ENCODE measurements around the gene DAP.

The DAP gene

GRCh38 chr5:10690460-10691440, 70.3 kb downstream of the DAP start:
- no peak for DNase-seq (ENCODE audit: low read depth in 3 of 3)

GRCh38 chr5:10689391-10690081, 71.5 kb downstream of the DAP start:
- DNase-seq (ENCODE audit: low read depth in 3 of 3): no peak

- no peak for DNase-seq (ENCODE audit: low read depth in 3 of 3)
These were observed 72.3 kb downstream of the DAP start for GRCh38 chr5:10688651-10689171.

DNA sequence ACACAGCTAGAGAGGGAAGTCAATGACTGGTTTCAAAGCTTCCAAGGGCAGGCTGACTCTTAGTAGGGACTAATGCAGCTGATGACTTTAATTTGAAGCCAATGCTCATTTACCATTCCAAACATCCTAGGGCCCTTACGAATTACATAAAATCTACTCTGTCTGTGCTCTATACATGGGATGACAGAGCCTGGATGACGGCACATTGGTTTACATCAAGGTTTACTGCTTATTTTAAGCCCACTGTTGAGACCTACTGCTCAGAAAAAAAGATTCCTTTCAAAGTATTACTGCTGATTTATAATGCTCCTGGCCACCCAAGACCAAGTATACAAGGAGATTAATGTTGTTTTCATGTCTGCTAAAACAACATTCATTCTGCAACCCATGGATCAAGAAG, 74.1 kb downstream of the DAP start:
- no peak for DNase-seq (ENCODE audit: low read depth in 3 of 3)

DNA sequence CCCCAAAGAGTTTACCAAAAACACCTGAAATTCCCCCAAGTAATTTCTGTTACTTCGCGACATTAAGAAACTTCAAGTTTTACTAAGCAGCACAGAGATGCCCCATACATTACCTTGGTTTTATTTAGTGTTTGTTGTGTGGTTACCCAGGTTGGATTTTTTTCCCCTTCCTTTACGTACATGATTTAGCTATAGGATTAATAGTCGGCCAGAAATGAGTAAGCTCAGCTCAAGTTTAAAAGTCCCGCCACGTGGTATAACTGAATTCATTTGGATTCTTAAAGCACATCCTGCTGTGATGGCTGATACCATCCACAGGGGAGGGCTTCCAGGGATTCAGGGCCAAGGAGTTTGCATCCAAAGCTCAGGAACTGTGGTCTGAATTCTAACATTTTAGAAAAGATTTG, 75.9 kb downstream of the DAP start:
- DNase-seq (ENCODE audit: low read depth in 3 of 3): no peak

DNA sequence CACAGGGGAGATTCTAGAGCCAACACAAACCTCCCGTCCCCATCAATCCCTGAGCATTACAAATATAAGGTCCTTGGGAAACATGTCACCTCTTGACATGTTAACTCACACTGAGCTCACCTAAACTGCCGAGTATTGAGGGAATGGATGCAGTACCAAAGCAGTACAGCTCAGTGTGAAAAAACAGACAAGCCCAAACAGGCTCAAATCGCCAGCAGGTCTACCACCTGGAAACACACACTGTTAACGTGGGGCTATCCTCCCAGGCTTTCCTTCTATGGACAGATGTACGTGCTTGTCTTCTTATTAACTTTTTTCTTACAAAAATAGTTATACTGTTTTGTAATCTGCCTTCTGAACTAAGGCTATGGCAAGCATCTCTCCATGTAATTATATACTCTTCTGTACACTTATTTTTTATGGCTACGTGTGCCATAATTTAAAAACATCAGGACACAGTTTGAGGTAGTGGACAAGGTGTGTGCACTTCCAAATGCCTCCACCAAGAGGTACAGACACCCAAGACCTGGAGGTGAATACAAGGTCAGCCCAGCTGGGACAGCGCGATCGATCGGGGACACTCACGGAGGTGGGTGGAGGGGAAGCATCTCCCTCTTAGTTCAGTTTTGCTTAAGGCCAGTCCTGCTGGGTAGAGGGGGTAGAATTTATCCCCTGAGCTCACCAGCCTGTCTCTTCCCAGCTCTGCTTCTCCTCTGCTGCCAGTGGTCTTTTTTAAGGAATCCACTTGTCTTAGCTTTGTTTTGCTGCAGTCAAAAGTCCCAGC, 76.5 kb downstream of the DAP start:
- no peak for DNase-seq (ENCODE audit: low read depth in 3 of 3)

DNA sequence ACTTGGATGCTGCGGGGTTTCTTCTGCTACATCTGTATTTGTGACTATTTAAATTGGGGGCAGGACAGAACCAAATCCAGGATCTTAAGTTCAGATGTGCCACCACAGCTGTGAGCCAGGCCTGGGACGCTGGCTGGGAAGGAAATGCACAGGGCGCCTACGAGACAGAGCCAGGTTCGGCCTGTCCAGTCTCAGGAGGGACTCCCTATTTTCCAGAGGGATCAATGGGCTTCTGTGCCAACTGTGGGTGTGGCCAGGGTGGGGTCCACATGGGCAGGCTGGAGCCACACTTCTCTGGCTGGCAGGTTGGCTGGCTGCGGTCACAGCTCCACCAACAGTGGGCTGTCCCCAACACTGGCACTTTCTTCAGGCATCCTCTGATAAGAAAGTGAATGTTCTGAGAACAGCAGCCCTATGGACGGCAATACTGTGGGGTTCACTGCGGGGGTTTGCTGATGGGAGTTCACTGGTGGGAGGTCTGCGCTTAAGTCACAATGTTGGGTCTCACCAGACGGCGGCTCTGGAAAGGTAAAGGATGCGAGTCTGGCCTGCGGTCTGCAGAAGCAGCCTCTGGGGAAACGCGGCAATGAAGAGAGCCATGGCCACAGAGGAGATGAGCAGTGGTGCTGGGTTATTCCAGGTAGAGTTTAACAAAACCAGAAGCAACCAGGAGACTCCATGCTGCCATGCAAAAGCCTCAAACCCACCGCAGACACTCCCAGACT, 78.1 kb downstream of the DAP start:
- DNase-seq (ENCODE audit: low read depth in 3 of 3): no peak

DNA sequence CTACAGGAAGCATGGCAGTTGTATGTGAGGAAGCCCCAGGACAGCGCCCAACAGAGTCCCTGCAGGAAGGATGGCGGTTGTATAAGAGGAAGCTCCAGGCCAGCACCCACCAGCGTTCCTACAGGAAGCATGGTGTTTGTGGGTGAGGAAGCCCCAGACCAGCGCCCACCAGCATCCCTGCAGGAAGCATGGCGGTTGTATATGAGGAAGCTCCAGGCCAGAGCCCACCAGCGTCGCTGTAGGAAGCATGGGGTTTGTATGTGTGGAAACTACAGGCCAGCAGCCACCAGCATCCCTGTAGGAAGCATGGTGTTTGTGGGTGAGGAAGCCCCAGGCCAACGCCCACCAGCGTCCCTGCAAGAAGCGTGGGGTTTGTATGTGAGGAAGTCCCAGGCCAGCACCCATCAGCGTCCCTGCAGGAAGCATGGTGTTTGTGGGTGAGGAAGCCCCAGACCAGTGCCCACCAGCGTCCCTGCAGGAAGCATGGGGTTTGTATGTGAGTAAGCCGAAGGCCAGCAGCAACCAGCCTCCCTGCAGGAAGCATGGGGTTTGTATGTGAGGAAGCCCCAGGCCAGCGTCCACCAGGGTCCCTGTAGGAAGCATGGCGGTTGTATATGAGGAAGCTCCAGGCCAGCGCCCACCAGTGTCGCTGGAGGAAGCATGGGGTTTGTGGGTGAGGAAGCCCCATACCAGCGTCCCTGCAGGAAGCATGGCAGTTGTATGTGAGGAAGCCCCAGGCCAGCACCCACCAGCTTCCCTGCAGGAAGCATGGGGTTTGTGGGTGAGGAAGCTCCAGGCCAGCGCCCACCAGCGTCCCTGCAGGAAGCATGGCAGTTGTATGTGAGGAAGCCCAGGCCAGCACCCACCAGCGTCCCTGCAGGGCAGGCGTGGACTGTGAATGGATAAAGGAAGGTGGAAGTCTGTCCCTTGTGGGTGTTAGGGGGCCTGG, 79.0 kb downstream of the DAP start:
- DNase-seq (ENCODE audit: low read depth in 3 of 3): no peak

DNA sequence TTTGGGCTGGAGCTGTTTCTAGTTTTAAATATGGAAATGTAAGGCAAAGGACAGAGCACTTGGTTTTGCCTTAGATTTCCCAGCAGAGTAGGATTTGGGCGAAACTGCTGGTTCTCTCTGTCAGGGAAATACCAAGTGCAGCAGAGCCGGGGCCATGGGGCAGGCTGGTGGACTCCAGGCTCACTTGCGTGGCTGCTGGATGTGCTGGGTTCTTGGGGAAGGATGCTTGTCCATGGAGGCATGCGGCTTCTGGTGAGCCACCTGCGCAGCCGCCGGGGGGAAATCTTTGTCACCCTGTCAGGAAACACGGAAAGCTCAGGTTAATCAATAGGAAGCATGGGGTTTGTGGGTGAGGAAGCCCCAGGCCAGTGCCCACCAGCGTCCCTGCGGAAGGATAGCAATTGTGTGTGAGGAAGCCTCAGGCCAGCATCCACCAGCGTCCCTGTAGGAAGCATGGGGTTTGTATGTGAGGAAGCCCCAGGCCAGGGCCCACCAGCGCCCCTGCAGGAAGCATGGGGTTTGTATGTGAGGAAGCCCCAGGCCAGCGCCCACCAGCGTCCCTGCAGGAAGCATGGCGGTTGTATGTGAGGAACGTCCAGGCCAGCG, 80.1 kb downstream of the DAP start:
- no peak for DNase-seq (ENCODE audit: low read depth in 3 of 3)

DNA sequence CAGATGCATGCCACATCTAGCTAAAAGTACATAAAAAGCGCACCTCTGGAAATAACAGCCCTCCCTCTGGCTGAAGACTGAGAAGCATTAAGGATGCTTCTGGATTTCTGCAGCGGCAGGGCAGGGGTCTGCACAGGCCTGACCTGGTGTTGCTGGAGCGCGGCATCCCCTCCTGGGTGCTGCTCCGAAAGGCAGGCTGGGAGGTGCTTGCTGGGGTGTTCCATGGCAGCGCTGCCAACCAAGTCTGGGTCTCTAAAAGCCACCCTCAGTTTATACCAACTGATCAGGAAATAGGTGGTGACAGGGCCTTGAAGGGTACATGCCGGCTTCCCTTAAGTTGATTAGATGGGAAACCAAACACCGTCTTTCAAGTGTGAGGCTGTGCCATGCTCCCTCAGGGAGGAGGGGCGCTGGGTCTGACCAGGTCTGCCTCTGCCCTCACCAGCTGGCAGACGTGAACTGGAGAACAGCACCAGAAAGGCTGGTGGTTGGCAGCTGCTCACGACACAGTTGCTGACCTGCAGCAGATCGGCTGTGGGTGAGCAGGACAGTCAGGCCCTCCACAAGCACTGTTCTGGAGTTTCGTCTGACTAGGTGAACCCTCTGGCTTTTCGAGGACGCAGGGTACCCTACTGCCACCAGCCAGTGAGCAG, 81.6 kb downstream of the DAP start:
- DNase-seq (ENCODE audit: low read depth in 3 of 3): no peak

DNA sequence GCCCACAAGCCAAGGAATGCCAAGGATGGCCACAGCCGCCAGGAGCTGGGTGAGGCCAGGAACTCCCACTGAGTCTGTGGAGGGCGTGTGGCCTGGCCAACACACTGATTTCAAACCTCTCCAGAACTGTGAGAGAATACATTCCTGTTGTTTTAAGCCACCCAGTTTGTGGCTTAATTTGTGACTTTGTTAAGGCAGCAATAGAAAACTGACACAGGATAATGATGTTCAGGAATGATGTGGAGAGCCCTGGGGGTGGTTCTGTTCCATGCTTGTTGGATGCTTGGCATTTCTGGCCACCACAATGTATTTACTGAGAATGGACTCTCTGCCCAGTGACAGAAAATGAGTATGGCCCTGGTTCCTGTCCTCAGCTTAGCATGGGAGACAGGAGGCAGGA, 82.8 kb downstream of the DAP start:
- no peak for DNase-seq (ENCODE audit: low read depth in 3 of 3)

- no peak for DNase-seq (ENCODE audit: low read depth in 3 of 3)
These were observed 83.5 kb downstream of the DAP start for GRCh38 chr5:10677533-10677932.

DNA sequence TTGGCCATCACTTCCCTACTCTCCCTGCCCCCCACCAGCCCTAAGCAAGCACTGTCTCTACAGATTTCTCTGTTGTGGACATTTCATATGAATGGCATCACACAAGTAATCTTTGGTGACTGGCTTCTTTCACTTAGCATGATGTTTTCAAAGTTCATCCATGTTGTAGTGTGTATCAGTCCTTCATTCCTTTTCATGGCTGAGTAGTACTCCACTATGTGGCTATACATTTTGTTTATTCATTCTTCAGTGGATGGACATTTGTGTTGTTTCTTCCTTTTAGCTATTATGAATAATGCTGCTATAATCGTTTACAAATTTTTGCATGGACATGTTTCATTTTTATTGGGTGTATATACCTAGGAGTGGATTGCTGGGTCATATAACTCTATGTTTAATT, 84.1 kb downstream of the DAP start:
- no peak for DNase-seq (ENCODE audit: low read depth in 3 of 3)

GRCh38 chr5:10676224-10676623, 84.8 kb downstream of the DAP start:
- DNase-seq (ENCODE audit: low read depth in 3 of 3): no peak

GRCh38 chr5:10675177-10675700, 85.8 kb downstream of the DAP start:
- DNase-seq (ENCODE audit: low read depth in 3 of 3): no peak

DNA sequence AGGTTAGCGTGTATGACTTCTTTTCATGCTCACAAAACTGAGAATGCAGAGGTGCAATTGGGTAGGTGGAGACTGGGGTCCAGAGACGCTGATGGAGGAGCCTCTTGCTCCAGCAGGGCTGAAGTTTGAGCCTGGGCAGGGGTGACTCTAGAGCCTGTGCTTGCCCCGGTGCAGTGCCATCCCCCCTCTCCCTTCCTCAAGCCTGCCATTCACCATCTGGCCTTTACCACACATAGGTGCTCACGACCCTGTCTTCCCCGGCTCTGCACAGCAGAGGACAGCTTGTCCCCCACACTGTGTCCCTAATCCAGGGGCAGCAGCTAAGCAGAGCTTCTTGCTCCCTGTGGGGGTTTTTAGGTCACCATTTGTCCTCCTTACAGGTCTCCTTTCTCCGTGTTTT, 86.5 kb downstream of the DAP start:
- no peak for DNase-seq (ENCODE audit: low read depth in 3 of 3)

- no peak for DNase-seq (ENCODE audit: low read depth in 3 of 3)
These were observed 86.9 kb downstream of the DAP start for GRCh38 chr5:10674096-10674495.

GRCh38 chr5:10673407-10673806, 87.6 kb downstream of the DAP start:
- DNase-seq (ENCODE audit: low read depth in 3 of 3): no peak

DNA sequence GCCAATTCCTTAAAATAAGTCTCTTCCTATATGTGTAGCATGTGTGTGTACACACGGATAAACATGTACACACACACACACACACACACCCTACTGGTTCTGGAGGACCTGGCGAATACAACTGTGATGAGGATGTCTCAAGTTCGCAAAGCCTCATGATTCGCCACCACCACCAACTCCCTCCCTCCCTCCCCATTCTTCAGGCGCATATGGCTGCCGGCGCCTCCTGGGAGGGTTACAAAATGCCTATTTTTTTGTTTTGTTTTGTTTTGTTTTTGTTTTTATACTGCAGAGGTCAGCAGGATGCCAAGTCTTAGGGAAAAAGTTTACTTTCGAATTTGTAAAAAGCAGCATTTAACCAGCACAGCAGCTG, 88.0 kb downstream of the DAP start:
- no peak for DNase-seq (ENCODE audit: low read depth in 3 of 3)

Measured in stimulated activated CD4-positive, alpha-beta T cell treated with anti-CD3 and anti-CD28 coated beads, TNF-alpha, amount 100 ng/mL, for 4 hours (primary cell).